BJ (cell line): Measurements from ENCODE around the gene SORCS1. TPM values are rescaled to one million over a fixed set of nuclear protein-coding genes. Genes with fewer than 3 reads are reported as not detected.

ENCODE experiments used
- CTCF ChIA-PET: fragments of 350-600 bp; formaldehyde crosslinking; extraction: SDS; loops from one replicate; lab custom pipeline; 2021; ENCODE audit warnings: antibody characterized with exemption, inconsistent platforms; lab: Yijun Ruan, JAX
- POLR2A ChIA-PET: fragments of 300-600 bp; sonication (Branson Sonifier 250); formaldehyde crosslinking; extraction: SDS; loops from one replicate; lab custom pipeline; 2021; ENCODE audit warnings: antibody characterized with exemption; lab: Charles Lee
- DNase-seq: peaks from one replicate; pipeline ENCODE4 v3.0.0-alpha.2; 2011; ENCODE audit warnings: low read depth
- H3K27me3 ChIP-seq: 2 replicates; pipeline ENCODE4 v1.6.0; 2011; ENCODE audit warnings: low read length; ENCODE audit not compliant: control insufficient read depth, insufficient read depth
- H3K36me3 ChIP-seq: 2 replicates; pipeline ENCODE4 v1.5.1; 2011; ENCODE audit warnings: low read length; ENCODE audit not compliant: control insufficient read depth, insufficient read depth
- H3K4me3 ChIP-seq: 2 replicates; pipeline ENCODE4 v1.5.1; 2011; ENCODE audit warnings: low read depth, mild to moderate bottlenecking, control low read depth, low read length
- CTCF ChIP-seq: IDR thresholded peaks from 2 replicates; pipeline ENCODE4 v1.5.1; 2011; ENCODE audit warnings: low read depth, mild to moderate bottlenecking, control low read depth, inconsistent platforms, low read length, moderate library complexity; ENCODE audit not compliant: insufficient read depth
- polyA plus RNA-seq: library from polyadenylated mRNA; depleted of rRNA; stranded (reverse); fragments of >200 nt; gene quantifications from 2 replicates; pipeline ENCODE4 v1.2.3, GENCODE V29; 2011

The SORCS1 gene
- polyA plus RNA-seq, 1 experiment: 0.01 TPM

GRCh38 chr10:107013258-107014006 is 151.1 kb downstream of the SORCS1 start:
- H3K27me3 ChIP-seq: no peaks in the 10 kb centered on the region
- CTCF ChIA-PET: no interaction called here
- H3K4me3 ChIP-seq: no peak overlapping the region
- POLR2A ChIA-PET: no interaction called here
- no peaks in the 10 kb centered on the region for H3K36me3 ChIP-seq
- TF ChIP-seq CTCF: no peak
- no peak for DNase-seq

GRCh38 chr10:107011992-107012391 is 152.5 kb downstream of the SORCS1 start:
- Histone ChIP-seq H3K36me3 (no peaks in the 10 kb centered on the region), H3K4me3 (no peak overlapping the region), H3K27me3 (no peaks in the 10 kb centered on the region)
- DNase-seq: no peak
- CTCF ChIA-PET: no interaction called here
- POLR2A ChIA-PET: no interaction called here
- TF ChIP-seq CTCF: no peak

- DNase-seq: no peak
- TF ChIP-seq CTCF: no peak
- ChIA-PET CTCF (no interaction called here), POLR2A (no interaction called here)
- Histone ChIP-seq H3K4me3 (no peak overlapping the region), H3K36me3 (no peaks in the 10 kb centered on the region), H3K27me3 (no peaks in the 10 kb centered on the region)
Measured at GRCh38 chr10:107011105-107011504, 153.4 kb downstream of the SORCS1 start.

- TF ChIP-seq CTCF: no peak
- Histone ChIP-seq H3K36me3 (no peaks in the 10 kb centered on the region), H3K4me3 (no peak overlapping the region), H3K27me3 (no peaks in the 10 kb centered on the region)
- POLR2A ChIA-PET: no interaction called here
- CTCF ChIA-PET: no interaction called here
- DNase-seq: no peak
Measured at GRCh38 chr10:107010531-107010930, 154.0 kb downstream of the SORCS1 start.

GRCh38 chr10:107004362-107004761 is 160.1 kb downstream of the SORCS1 start:
- CTCF ChIA-PET: no interaction called here
- Histone ChIP-seq H3K27me3 (no peaks in the 10 kb centered on the region), H3K36me3 (no peaks in the 10 kb centered on the region), H3K4me3 (no peak overlapping the region)
- no peak for DNase-seq
- no peak for TF ChIP-seq CTCF
- POLR2A ChIA-PET: no interaction called here
